OCI-LY7 (cell line): Measurements from ENCODE around the gene KATNIP. TPM values are rescaled to one million over a fixed set of nuclear protein-coding genes. Genes with fewer than 3 reads are reported as not detected.

Experiments
- BruUV-seq: library from RNA; stranded (reverse); fragments of 400-500 nt; replicated peaks from 2 replicates; lab custom pipeline; 2021; lab: Mats Ljungman, UMichigan
- CTCF ChIA-PET: fragments of 300-600 bp; sonication (Branson Sonifier 250); formaldehyde crosslinking; loops from one replicate; lab custom pipeline; 2022; ENCODE audit warnings: antibody characterized with exemption; ENCODE audit not compliant: unreplicated experiment; lab: Charles Lee
- POLR2A ChIA-PET: fragments of 300-600 bp; sonication (Branson Sonifier 250); formaldehyde crosslinking; loops from one replicate; lab custom pipeline; 2022; ENCODE audit warnings: antibody characterized with exemption; lab: Charles Lee
- DNase-seq: peaks from one replicate; pipeline ENCODE4 v3.0.0-alpha.2; 2015; ENCODE audit warnings: low spot score
- H2AFZ ChIP-seq: fragments of 200-600 bp; sonication (generic), shearing (Covaris generic); 2 replicates; pipeline ENCODE4 v1.6.1; 2014; ENCODE audit warnings: mild to moderate bottlenecking, antibody characterized with exemption, low read length, moderate library complexity
- H3K27ac ChIP-seq: fragments of 200-600 bp; sonication (generic); 2 replicates; pipeline ENCODE4 v1.5.1; 2014; ENCODE audit warnings: mixed run types, low read depth, mild to moderate bottlenecking, moderate library complexity, low read length, inconsistent platforms; ENCODE audit not compliant: poor library complexity, severe bottlenecking
- H3K36me3 ChIP-seq: fragments of 200-600 bp; sonication (generic); 2 replicates; pipeline ENCODE4 v1.6.1; 2014; ENCODE audit warnings: mild to moderate bottlenecking, antibody characterized with exemption, low read length, moderate library complexity, mixed read lengths; ENCODE audit not compliant: insufficient read depth
- H3K4me1 ChIP-seq: fragments of 200-600 bp; sonication (generic); 2 replicates; pipeline ENCODE4 v1.5.1; 2014; ENCODE audit warnings: mild to moderate bottlenecking, low read length; ENCODE audit not compliant: insufficient read depth, poor library complexity, severe bottlenecking
- H3K4me2 ChIP-seq: fragments of 200-600 bp; sonication (generic); 2 replicates; pipeline ENCODE4 v1.6.1; 2014; ENCODE audit warnings: mild to moderate bottlenecking, low read length
- H3K4me3 ChIP-seq: fragments of 200-600 bp; sonication (generic); 2 replicates; pipeline ENCODE4 v1.5.1; 2014; ENCODE audit warnings: mild to moderate bottlenecking, low read depth, low read length; ENCODE audit not compliant: poor library complexity, severe bottlenecking
- H3K79me2 ChIP-seq: fragments of 200-600 bp; sonication (generic); 2 replicates; pipeline ENCODE4 v1.6.1; 2016; ENCODE audit warnings: low read depth, mild to moderate bottlenecking, low read length, moderate library complexity, mixed read lengths; ENCODE audit not compliant: insufficient read depth
- H3K9me2 ChIP-seq: fragments of 200-600 bp; sonication (generic); 2 replicates; pipeline ENCODE4 v1.6.1; 2016; ENCODE audit warnings: mild to moderate bottlenecking, low read length, mixed read lengths; ENCODE audit not compliant: insufficient read depth
- H3K9me3 ChIP-seq: fragments of 200-600 bp; sonication (generic); 2 replicates; pipeline ENCODE4 v1.6.1; 2014; ENCODE audit warnings: mild to moderate bottlenecking, mixed run types, low read length, mixed read lengths
- H4K20me1 ChIP-seq: fragments of 200-600 bp; sonication (generic); 2 replicates; pipeline ENCODE4 v1.6.1; 2014; ENCODE audit warnings: mild to moderate bottlenecking, antibody characterized with exemption, low read length, moderate library complexity, mixed read lengths; ENCODE audit not compliant: insufficient read depth
- CTCF ChIP-seq: fragments of 200-600 bp; sonication (generic); conservative IDR thresholded peaks from 2 replicates; pipeline ENCODE4 v1.5.1; 2014; ENCODE audit warnings: mild to moderate bottlenecking, antibody characterized with exemption, low read length, moderate library complexity, mixed read lengths
- EZH2phosphoT487 ChIP-seq: fragments of 200-600 bp; sonication (generic); IDR thresholded peaks from 2 replicates; pipeline ENCODE4 v1.6.1; 2018; ENCODE audit warnings: low read depth, borderline replicate concordance, mild to moderate bottlenecking, mixed run types, antibody characterized with exemption, low read length, moderate library complexity, mixed read lengths
- intact Hi-C: fragments of 100-400 bp; cut with micrococcal nuclease; formaldehyde crosslinking; loops from one replicate; pipeline ENCODE4 v1.10.0; 2022; ENCODE audit not compliant: unreplicated experiment
- total RNA-seq, 2 experiments: library from RNA; depleted of rRNA in 1 of 2; stranded (reverse); fragments of >200 nt in 1 of 2; shearing (Covaris generic) in 1 of 2; gene quantifications; 2 replicates each; pipeline ENCODE4 v1.2.3, GENCODE V29; 2014 to 2022

Gene KATNIP
- total RNA-seq, 2 experiments from 2014 or later, result 11.2 to 11.5 TPM

- no peaks in the 10 kb centered on the region for H3K9me2 ChIP-seq
- TF ChIP-seq CTCF (no peak), EZH2phosphoT487 (no peak)
- H2AFZ ChIP-seq, result no peak overlapping the region
- H4K20me1 ChIP-seq, result no peaks in the 10 kb centered on the region
- H3K4me1 ChIP-seq, result no peaks in the 10 kb centered on the region
- no peaks in the 10 kb centered on the region for H3K9me3 ChIP-seq
- no peak for DNase-seq
- no peaks in the 10 kb centered on the region for H3K79me2 ChIP-seq
- intact Hi-C loops, result no loop called here
- H3K36me3 ChIP-seq, result no peaks in the 10 kb centered on the region
- ChIA-PET POLR2A (no interaction called here), CTCF (no interaction called here)
- H3K4me2 ChIP-seq, result no peak overlapping the region
- H3K27ac ChIP-seq, result no peak overlapping the region
- no TSS peak for BruUV-seq
- H3K4me3 ChIP-seq, result no peak overlapping the region
Measured at GRCh38 chr16:27572711-27573110, 22.8 kb downstream of the KATNIP start.

GRCh38 chr16:27576729-27577128, 26.8 kb downstream of the KATNIP start:
- H3K9me2 ChIP-seq, result no peaks in the 10 kb centered on the region
- ChIA-PET CTCF (no interaction called here), POLR2A (no interaction called here)
- H3K9me3 ChIP-seq, result no peaks in the 10 kb centered on the region
- no peak overlapping the region for H2AFZ ChIP-seq
- no peak overlapping the region for H3K4me2 ChIP-seq
- H3K36me3 ChIP-seq, result no peaks in the 10 kb centered on the region
- H3K79me2 ChIP-seq, result no peaks in the 10 kb centered on the region
- no peak for DNase-seq
- intact Hi-C loops, result no loop called here
- TF ChIP-seq CTCF (no peak), EZH2phosphoT487 (no peak)
- H3K4me1 ChIP-seq, result no peaks in the 10 kb centered on the region
- H3K4me3 ChIP-seq, result no peak overlapping the region
- H3K27ac ChIP-seq, result no peak overlapping the region
- H4K20me1 ChIP-seq, result no peaks in the 10 kb centered on the region
- BruUV-seq, result no TSS peak

- H3K27ac ChIP-seq, result no peak overlapping the region
- DNase-seq, result no peak
- TF ChIP-seq EZH2phosphoT487 (no peak), CTCF (no peak)
- H2AFZ ChIP-seq, result no peak overlapping the region
- ChIA-PET CTCF (no interaction called here), POLR2A (interaction anchor here (0.6 kb wide), 1 partner anchor 433 kb away, joined by 6 read pairs; no protein-coding TSS in a partner anchor)
- no peaks in the 10 kb centered on the region for H3K9me2 ChIP-seq
- no peak overlapping the region for H3K4me3 ChIP-seq
- BruUV-seq, result no TSS peak
- H3K79me2 ChIP-seq, result no peaks in the 10 kb centered on the region
- H3K4me2 ChIP-seq, result no peak overlapping the region
- no peaks in the 10 kb centered on the region for H3K36me3 ChIP-seq
- no peaks in the 10 kb centered on the region for H4K20me1 ChIP-seq
- H3K4me1 ChIP-seq, result no peaks in the 10 kb centered on the region
- intact Hi-C loops, result no loop called here
- H3K9me3 ChIP-seq, result no peaks in the 10 kb centered on the region
Measured at GRCh38 chr16:27579087-27579980, 29.4 kb downstream of the KATNIP start.
